Fibroblast of skin of right biceps (primary cell): ENCODE results near the gene OR8D2.
"Not testable (repeated sequence)": the region's sequence is repeated elsewhere in the genome, so short reads cannot be mapped to it uniquely, and the experiment has no call there.

ENCODE experiments used
- DNase-seq: peaks from one replicate; pipeline ENCODE4 v3.0.0-alpha.2; 2013

OR8D2 gene

GRCh38 chr11:124285610-124286344 lies 34.2 kb downstream of the OR8D2 start:
- peak; percentile 80 for DNase-seq

GRCh38 chr11:124278261-124278660 lies 41.7 kb downstream of the OR8D2 start:
- no peak for DNase-seq

- DNase-seq, result no peak
These were observed 42.2 kb downstream of the OR8D2 start for GRCh38 chr11:124277804-124278203.

DNA sequence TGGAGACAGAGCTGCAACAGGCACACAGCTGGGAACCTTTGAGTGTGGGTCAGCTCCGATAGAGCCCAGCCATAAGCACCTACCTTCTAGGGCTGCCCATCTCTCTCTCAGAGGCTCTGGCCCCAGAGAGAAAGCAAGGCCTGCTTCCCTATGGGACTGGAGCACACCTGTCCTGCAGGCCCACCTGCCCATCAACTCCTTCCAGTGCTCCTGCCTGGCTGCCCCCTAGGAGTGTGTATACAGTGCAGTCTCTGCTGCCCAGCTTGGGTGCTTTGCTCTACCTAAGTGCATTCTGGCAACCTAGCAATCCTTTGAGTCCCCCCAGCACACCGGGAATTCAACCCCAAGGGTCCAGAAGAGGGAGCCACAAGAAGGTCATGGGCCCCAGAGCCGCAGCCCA lies 42.8 kb downstream of the OR8D2 start:
- DNase-seq, result no peak

- DNase-seq, result peak; percentile 13
These were observed 43.9 kb downstream of the OR8D2 start for GRCh38 chr11:124276081-124276480.

- no peak for DNase-seq
These were observed 46.0 kb downstream of the OR8D2 start for GRCh38 chr11:124274000-124274399.

GRCh38 chr11:124270886-124271285 lies 49.1 kb downstream of the OR8D2 start:
- DNase-seq, result not testable (repeated sequence)
